ENCODE results near the gene KCNH8.

Gene KCNH8

DNA sequence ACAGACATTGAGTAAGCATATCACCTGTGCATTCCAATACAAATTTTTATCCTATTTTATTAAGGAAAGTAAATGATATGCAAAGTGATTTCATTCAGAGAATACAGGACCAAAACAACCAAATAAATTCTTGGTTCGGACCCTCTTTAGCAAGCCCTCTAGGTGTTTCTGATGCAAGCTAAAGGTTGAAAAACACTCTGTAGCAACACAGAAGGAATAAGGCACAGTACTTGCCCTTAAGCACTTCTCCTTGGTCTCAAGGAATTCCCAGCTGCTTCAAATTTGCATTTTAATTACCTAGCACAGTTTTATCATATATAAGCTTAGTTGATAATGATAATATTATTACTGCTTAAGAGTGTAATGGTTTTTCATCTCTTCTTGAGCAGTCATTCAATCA lies 288.4 kb downstream of the KCNH8 start:
- no peaks in the 10 kb centered on the region for H3K79me1 ChIP-seq (replicated peaks; ENCODE audit: low read length, poor library complexity, severe bottlenecking)
- no peak overlapping the region for H3K27ac ChIP-seq (ENCODE audit: low read length, poor library complexity, severe bottlenecking)
- no peaks in the 10 kb centered on the region for H3K4me1 ChIP-seq (ENCODE audit: control insufficient read depth, insufficient read depth, low read depth, low read length)
- H3K9ac ChIP-seq (ENCODE audit: low read length), result no peak overlapping the region
- no peak overlapping the region for H3K4ac ChIP-seq (ENCODE audit: low read depth in 1 of 2, low read length in 2 of 2)
- H2BK15ac ChIP-seq (ENCODE audit: low read depth, poor library complexity, severe bottlenecking), result no peak overlapping the region
- H2BK120ac ChIP-seq (ENCODE audit: low read depth, low read length), result no peak overlapping the region
- H2AK5ac ChIP-seq (ENCODE audit: low read length, severe bottlenecking), result no peak overlapping the region
- no peak overlapping the region for H4K91ac ChIP-seq (ENCODE audit: low read length)
- no peak overlapping the region for H3K23ac ChIP-seq (ENCODE audit: low read length in 2 of 2)
- WGBS, result 58% methylated on average over 1 of the region's 1 CpG
- H3K27me3 ChIP-seq (ENCODE audit: control insufficient read depth in 1 of 2, insufficient read depth in 1 of 2, low read length in 2 of 2), result no peaks in the 10 kb centered on the region
- no peak overlapping the region for H2BK12ac ChIP-seq (ENCODE audit: low read length in 2 of 2)
- H3K4me2 ChIP-seq (ENCODE audit: low read length, poor library complexity, severe bottlenecking), result no peak overlapping the region
- H3K18ac ChIP-seq (ENCODE audit: low read depth in 1 of 2, low read length in 2 of 2), result no peak overlapping the region
- no peak for DNase-seq
- no peak overlapping the region for H3K14ac ChIP-seq (ENCODE audit: low read length in 2 of 2)
- no peak overlapping the region for H3K4me3 ChIP-seq (ENCODE audit: insufficient read depth in 1 of 2, low read depth in 1 of 2, low read length in 2 of 2)
- H4K8ac ChIP-seq (ENCODE audit: low read length), result no peak overlapping the region
- H2BK5ac ChIP-seq (ENCODE audit: low read depth, low read length, poor library complexity, severe bottlenecking), result no peak overlapping the region
- no peaks in the 10 kb centered on the region for H3K36me3 ChIP-seq (ENCODE audit: control insufficient read depth in 1 of 2, insufficient read depth in 2 of 2, low read depth in 1 of 2, low read length in 2 of 2)
- no peak overlapping the region for H2AFZ ChIP-seq (ENCODE audit: low read depth, low read length)
- no peaks in the 10 kb centered on the region for H3K9me3 ChIP-seq (ENCODE audit: control insufficient read depth, low read length)

DNA sequence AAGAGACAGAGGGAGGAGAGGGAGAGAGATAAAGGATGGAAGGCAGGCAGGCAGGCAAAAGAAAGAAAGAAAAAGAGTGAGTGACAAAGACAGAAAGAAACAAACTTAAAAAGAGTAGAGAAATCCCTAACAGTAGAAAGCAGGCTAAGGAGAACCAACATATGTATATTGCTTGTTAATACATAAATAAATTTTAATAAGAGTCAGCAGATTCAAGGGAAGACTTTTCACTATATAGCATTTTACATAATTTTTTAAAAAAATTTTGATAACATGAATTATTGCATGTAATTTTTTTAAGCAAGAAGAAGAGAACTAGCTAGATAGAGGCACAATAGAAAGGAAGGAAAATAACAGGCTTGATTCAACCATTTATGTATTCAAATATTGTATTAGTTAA lies 291.6 kb downstream of the KCNH8 start:
- no peak overlapping the region for H2BK15ac ChIP-seq (ENCODE audit: low read depth, poor library complexity, severe bottlenecking)
- H3K4me1 ChIP-seq (ENCODE audit: control insufficient read depth, insufficient read depth, low read depth, low read length), result no peaks in the 10 kb centered on the region
- H3K14ac ChIP-seq (ENCODE audit: low read length in 2 of 2), result no peak overlapping the region
- no peaks in the 10 kb centered on the region for H3K27me3 ChIP-seq (ENCODE audit: control insufficient read depth in 1 of 2, insufficient read depth in 1 of 2, low read length in 2 of 2)
- no peak overlapping the region for H3K4ac ChIP-seq (ENCODE audit: low read depth in 1 of 2, low read length in 2 of 2)
- H3K4me2 ChIP-seq (ENCODE audit: low read length, poor library complexity, severe bottlenecking), result no peak overlapping the region
- no peak overlapping the region for H2AFZ ChIP-seq (ENCODE audit: low read depth, low read length)
- no peaks in the 10 kb centered on the region for H3K36me3 ChIP-seq (ENCODE audit: control insufficient read depth in 1 of 2, insufficient read depth in 2 of 2, low read depth in 1 of 2, low read length in 2 of 2)
- no peak overlapping the region for H3K27ac ChIP-seq (ENCODE audit: low read length, poor library complexity, severe bottlenecking)
- H2BK120ac ChIP-seq (ENCODE audit: low read depth, low read length), result no peak overlapping the region
- no peak overlapping the region for H3K23ac ChIP-seq (ENCODE audit: low read length in 2 of 2)
- H4K8ac ChIP-seq (ENCODE audit: low read length), result no peak overlapping the region
- H3K79me1 ChIP-seq (replicated peaks; ENCODE audit: low read length, poor library complexity, severe bottlenecking), result no peaks in the 10 kb centered on the region
- no peak overlapping the region for H2BK12ac ChIP-seq (ENCODE audit: low read length in 2 of 2)
- no peak overlapping the region for H3K9ac ChIP-seq (ENCODE audit: low read length)
- H2AK5ac ChIP-seq (ENCODE audit: low read length, severe bottlenecking), result no peak overlapping the region
- H2BK5ac ChIP-seq (ENCODE audit: low read depth, low read length, poor library complexity, severe bottlenecking), result no peak overlapping the region
- DNase-seq, result no peak
- H3K4me3 ChIP-seq (ENCODE audit: insufficient read depth in 1 of 2, low read depth in 1 of 2, low read length in 2 of 2), result no peak overlapping the region
- no peak overlapping the region for H3K18ac ChIP-seq (ENCODE audit: low read depth in 1 of 2, low read length in 2 of 2)
- H4K91ac ChIP-seq (ENCODE audit: low read length), result no peak overlapping the region
- H3K9me3 ChIP-seq (ENCODE audit: control insufficient read depth, low read length), result no peaks in the 10 kb centered on the region

DNA sequence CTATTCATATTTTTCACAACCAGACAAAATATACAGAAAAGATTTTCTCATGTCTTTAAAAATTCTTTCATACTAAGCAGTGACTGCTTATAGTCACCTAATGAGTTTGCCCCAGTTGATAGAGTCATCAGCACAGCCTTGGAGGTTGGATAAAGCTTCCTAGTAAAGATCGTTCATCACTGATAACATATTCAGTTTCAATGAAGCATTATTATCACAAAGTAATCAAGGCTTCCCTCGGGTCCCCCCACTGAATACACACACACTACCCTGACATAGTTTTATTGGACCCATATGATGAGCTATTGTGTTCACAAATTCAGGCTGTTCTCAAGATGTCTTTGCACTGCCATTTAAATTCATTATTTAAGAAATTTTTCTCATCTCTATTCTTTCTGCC lies 297.8 kb downstream of the KCNH8 start:
- H2BK15ac ChIP-seq (ENCODE audit: low read depth, poor library complexity, severe bottlenecking), result no peak overlapping the region
- H3K4me2 ChIP-seq (ENCODE audit: low read length, poor library complexity, severe bottlenecking), result no peak overlapping the region
- H3K79me1 ChIP-seq (replicated peaks; ENCODE audit: low read length, poor library complexity, severe bottlenecking), result no peaks in the 10 kb centered on the region
- H3K9ac ChIP-seq (ENCODE audit: low read length), result no peak overlapping the region
- H2BK12ac ChIP-seq (ENCODE audit: low read length in 2 of 2), result no peak overlapping the region
- no peak overlapping the region for H3K4ac ChIP-seq (ENCODE audit: low read depth in 1 of 2, low read length in 2 of 2)
- peaks cover 4% of the 10 kb centered on the region for H3K9me3 ChIP-seq (ENCODE audit: control insufficient read depth, low read length)
- H3K27ac ChIP-seq (ENCODE audit: low read length, poor library complexity, severe bottlenecking), result no peak overlapping the region
- 100% methylated on average over 2 of the region's 2 CpGs for WGBS
- H3K4me3 ChIP-seq (ENCODE audit: insufficient read depth in 1 of 2, low read depth in 1 of 2, low read length in 2 of 2), result no peak overlapping the region
- H4K8ac ChIP-seq (ENCODE audit: low read length), result no peak overlapping the region
- H3K4me1 ChIP-seq (ENCODE audit: control insufficient read depth, insufficient read depth, low read depth, low read length), result no peaks in the 10 kb centered on the region
- H3K27me3 ChIP-seq (ENCODE audit: control insufficient read depth in 1 of 2, insufficient read depth in 1 of 2, low read length in 2 of 2), result no peaks in the 10 kb centered on the region
- no peaks in the 10 kb centered on the region for H3K36me3 ChIP-seq (ENCODE audit: control insufficient read depth in 1 of 2, insufficient read depth in 2 of 2, low read depth in 1 of 2, low read length in 2 of 2)
- no peak overlapping the region for H2AFZ ChIP-seq (ENCODE audit: low read depth, low read length)
- H2BK120ac ChIP-seq (ENCODE audit: low read depth, low read length), result no peak overlapping the region
- no peak overlapping the region for H4K91ac ChIP-seq (ENCODE audit: low read length)
- no peak overlapping the region for H2BK5ac ChIP-seq (ENCODE audit: low read depth, low read length, poor library complexity, severe bottlenecking)
- H3K18ac ChIP-seq (ENCODE audit: low read depth in 1 of 2, low read length in 2 of 2), result no peak overlapping the region
- H3K14ac ChIP-seq (ENCODE audit: low read length in 2 of 2), result no peak overlapping the region
- no peak overlapping the region for H2AK5ac ChIP-seq (ENCODE audit: low read length, severe bottlenecking)
- no peak overlapping the region for H3K23ac ChIP-seq (ENCODE audit: low read length in 2 of 2)
- DNase-seq, result no peak

DNA sequence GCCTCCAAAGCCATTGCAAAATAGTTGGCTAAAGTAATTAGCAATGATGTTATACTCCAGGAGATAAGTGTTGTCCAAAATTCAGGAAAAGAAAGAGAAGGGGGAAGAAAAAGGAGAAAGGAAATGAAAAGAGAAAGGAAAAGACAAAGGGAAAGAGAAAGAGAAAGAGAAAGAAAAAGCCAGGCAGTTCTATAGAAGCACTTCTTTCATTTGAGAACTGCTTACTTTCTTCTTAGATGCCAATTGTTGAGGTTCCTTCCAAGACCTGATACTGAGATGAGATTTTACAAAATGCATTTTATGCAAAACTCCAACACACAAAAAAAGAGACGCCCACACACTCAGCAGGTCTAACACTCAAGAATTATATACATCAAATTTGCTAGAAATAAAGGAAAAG lies 298.4 kb downstream of the KCNH8 start:
- H3K36me3 ChIP-seq (ENCODE audit: control insufficient read depth in 1 of 2, insufficient read depth in 2 of 2, low read depth in 1 of 2, low read length in 2 of 2), result no peaks in the 10 kb centered on the region
- H3K4me2 ChIP-seq (ENCODE audit: low read length, poor library complexity, severe bottlenecking), result no peak overlapping the region
- no peak overlapping the region for H4K91ac ChIP-seq (ENCODE audit: low read length)
- H3K79me1 ChIP-seq (replicated peaks; ENCODE audit: low read length, poor library complexity, severe bottlenecking), result no peaks in the 10 kb centered on the region
- no peak overlapping the region for H2BK15ac ChIP-seq (ENCODE audit: low read depth, poor library complexity, severe bottlenecking)
- H4K8ac ChIP-seq (ENCODE audit: low read length), result no peak overlapping the region
- WGBS, result no CpG with 5 or more reads among the region's 1 CpG
- no peak overlapping the region for H3K9ac ChIP-seq (ENCODE audit: low read length)
- no peak overlapping the region for H3K14ac ChIP-seq (ENCODE audit: low read length in 2 of 2)
- no peak overlapping the region for H3K23ac ChIP-seq (ENCODE audit: low read length in 2 of 2)
- H2AFZ ChIP-seq (ENCODE audit: low read depth, low read length), result no peak overlapping the region
- peaks cover 5% of the 10 kb centered on the region for H3K9me3 ChIP-seq (ENCODE audit: control insufficient read depth, low read length)
- H2BK120ac ChIP-seq (ENCODE audit: low read depth, low read length), result no peak overlapping the region
- no peak overlapping the region for H3K4me3 ChIP-seq (ENCODE audit: insufficient read depth in 1 of 2, low read depth in 1 of 2, low read length in 2 of 2)
- no peaks in the 10 kb centered on the region for H3K4me1 ChIP-seq (ENCODE audit: control insufficient read depth, insufficient read depth, low read depth, low read length)
- no peak overlapping the region for H2BK12ac ChIP-seq (ENCODE audit: low read length in 2 of 2)
- H3K27me3 ChIP-seq (ENCODE audit: control insufficient read depth in 1 of 2, insufficient read depth in 1 of 2, low read length in 2 of 2), result no peaks in the 10 kb centered on the region
- no peak overlapping the region for H3K4ac ChIP-seq (ENCODE audit: low read depth in 1 of 2, low read length in 2 of 2)
- no peak overlapping the region for H3K27ac ChIP-seq (ENCODE audit: low read length, poor library complexity, severe bottlenecking)
- H3K18ac ChIP-seq (ENCODE audit: low read depth in 1 of 2, low read length in 2 of 2), result no peak overlapping the region
- no peak overlapping the region for H2AK5ac ChIP-seq (ENCODE audit: low read length, severe bottlenecking)
- H2BK5ac ChIP-seq (ENCODE audit: low read depth, low read length, poor library complexity, severe bottlenecking), result no peak overlapping the region
- no peak for DNase-seq

Data from mesenchymal stem cell (in vitro differentiated cells and primary cell).